ENCODE data around the gene TMEM158. TPM values are rescaled to one million over a fixed set of nuclear protein-coding genes. Genes with fewer than 3 reads are reported as not detected.

Gene TMEM158
- total RNA-seq, 1 experiment from 2014 or later = 1.4 TPM

GRCh38 chr3:45261333-45262110 lies 35.4 kb upstream of the TMEM158 start:
- Mint-ChIP-seq H3K27ac (ENCODE audit: low read depth, unreplicated experiment) (no peak overlapping the region), H3K27me3 (ENCODE audit: insufficient read depth, unreplicated experiment) (peaks cover 28% of the 10 kb centered on the region), H3K4me3 (ENCODE audit: unreplicated experiment) (no peak overlapping the region), H3K9me3 (ENCODE audit: unreplicated experiment) (no peaks in the 10 kb centered on the region), H3K4me1 (ENCODE audit: insufficient read depth, unreplicated experiment) (no peaks in the 10 kb centered on the region), H3K36me3 (ENCODE audit: insufficient read depth, unreplicated experiment) (no peaks in the 10 kb centered on the region)
- intact Hi-C loops (cut with micrococcal nuclease) = no loop called here
- no peak for DNase-seq (ENCODE audit: unreplicated experiment)
- ChIA-PET CTCF (no interaction called here), POLR2A (interaction anchor here (0.6 kb wide), 1 partner anchor 250 kb away, joined by 3 read pairs; no protein-coding TSS in a partner anchor)
- TF ChIP-seq, protein P1, sequence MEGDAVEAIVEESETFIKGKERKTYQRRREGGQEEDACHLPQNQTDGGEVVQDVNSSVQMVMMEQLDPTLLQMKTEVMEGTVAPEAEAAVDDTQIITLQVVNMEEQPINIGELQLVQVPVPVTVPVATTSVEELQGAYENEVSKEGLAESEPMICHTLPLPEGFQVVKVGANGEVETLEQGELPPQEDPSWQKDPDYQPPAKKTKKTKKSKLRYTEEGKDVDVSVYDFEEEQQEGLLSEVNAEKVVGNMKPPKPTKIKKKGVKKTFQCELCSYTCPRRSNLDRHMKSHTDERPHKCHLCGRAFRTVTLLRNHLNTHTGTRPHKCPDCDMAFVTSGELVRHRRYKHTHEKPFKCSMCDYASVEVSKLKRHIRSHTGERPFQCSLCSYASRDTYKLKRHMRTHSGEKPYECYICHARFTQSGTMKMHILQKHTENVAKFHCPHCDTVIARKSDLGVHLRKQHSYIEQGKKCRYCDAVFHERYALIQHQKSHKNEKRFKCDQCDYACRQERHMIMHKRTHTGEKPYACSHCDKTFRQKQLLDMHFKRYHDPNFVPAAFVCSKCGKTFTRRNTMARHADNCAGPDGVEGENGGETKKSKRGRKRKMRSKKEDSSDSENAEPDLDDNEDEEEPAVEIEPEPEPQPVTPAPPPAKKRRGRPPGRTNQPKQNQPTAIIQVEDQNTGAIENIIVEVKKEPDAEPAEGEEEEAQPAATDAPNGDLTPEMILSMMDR (IDR thresholded peaks at IDR 0.05; ENCODE audit: unreplicated experiment) = no peak
- no TSS peak for BruUV-seq (replicated peaks)

DNA sequence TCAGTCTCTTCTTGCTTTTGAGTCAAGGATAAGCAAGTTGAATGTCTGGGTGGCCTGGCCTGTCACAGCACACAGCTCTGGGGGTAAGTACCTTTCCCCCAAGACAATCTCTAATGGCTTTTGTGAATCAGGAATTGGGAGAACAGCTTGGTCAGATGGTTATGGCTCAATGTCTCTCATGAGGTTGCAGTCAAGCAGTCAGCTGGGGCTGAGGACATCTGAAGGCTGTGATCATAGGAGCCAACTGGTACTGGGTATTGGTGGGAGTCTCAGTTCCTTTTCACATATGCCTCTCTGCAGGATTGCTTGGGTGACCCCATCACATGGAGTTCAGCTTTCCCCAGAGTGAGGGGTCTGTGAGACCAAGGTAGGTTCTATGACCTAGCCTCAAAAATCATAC lies 33.0 kb upstream of the TMEM158 start:
- TF ChIP-seq, protein P1 (IDR thresholded peaks at IDR 0.05; ENCODE audit: unreplicated experiment) = no peak
- intact Hi-C loops (cut with micrococcal nuclease) = no loop called here
- Mint-ChIP-seq H3K27me3 (ENCODE audit: insufficient read depth, unreplicated experiment) (peaks cover 28% of the 10 kb centered on the region), H3K9me3 (ENCODE audit: unreplicated experiment) (no peaks in the 10 kb centered on the region), H3K36me3 (ENCODE audit: insufficient read depth, unreplicated experiment) (no peaks in the 10 kb centered on the region), H3K4me1 (ENCODE audit: insufficient read depth, unreplicated experiment) (no peaks in the 10 kb centered on the region), H3K4me3 (ENCODE audit: unreplicated experiment) (no peak overlapping the region), H3K27ac (ENCODE audit: low read depth, unreplicated experiment) (no peak overlapping the region)
- ChIA-PET POLR2A (interaction anchor here (0.6 kb wide), 1 partner anchor 1283 kb away, joined by 3 read pairs; no protein-coding TSS in a partner anchor), CTCF (no interaction called here)
- no peak for DNase-seq (ENCODE audit: unreplicated experiment)
- BruUV-seq (replicated peaks) = no TSS peak

GRCh38 chr3:45258317-45258716 lies 32.2 kb upstream of the TMEM158 start:
- ChIA-PET CTCF (no interaction called here), POLR2A (no interaction called here)
- Mint-ChIP-seq H3K36me3 (ENCODE audit: insufficient read depth, unreplicated experiment) (no peaks in the 10 kb centered on the region), H3K4me3 (ENCODE audit: unreplicated experiment) (no peak overlapping the region), H3K27ac (ENCODE audit: low read depth, unreplicated experiment) (no peak overlapping the region), H3K4me1 (ENCODE audit: insufficient read depth, unreplicated experiment) (no peaks in the 10 kb centered on the region), H3K27me3 (ENCODE audit: insufficient read depth, unreplicated experiment) (peaks cover 28% of the 10 kb centered on the region), H3K9me3 (ENCODE audit: unreplicated experiment) (no peaks in the 10 kb centered on the region)
- intact Hi-C loops (cut with micrococcal nuclease) = no loop called here
- no peak for DNase-seq (ENCODE audit: unreplicated experiment)
- TF ChIP-seq, protein P1 (IDR thresholded peaks at IDR 0.05; ENCODE audit: unreplicated experiment) = no peak
- BruUV-seq (replicated peaks) = no TSS peak

DNA sequence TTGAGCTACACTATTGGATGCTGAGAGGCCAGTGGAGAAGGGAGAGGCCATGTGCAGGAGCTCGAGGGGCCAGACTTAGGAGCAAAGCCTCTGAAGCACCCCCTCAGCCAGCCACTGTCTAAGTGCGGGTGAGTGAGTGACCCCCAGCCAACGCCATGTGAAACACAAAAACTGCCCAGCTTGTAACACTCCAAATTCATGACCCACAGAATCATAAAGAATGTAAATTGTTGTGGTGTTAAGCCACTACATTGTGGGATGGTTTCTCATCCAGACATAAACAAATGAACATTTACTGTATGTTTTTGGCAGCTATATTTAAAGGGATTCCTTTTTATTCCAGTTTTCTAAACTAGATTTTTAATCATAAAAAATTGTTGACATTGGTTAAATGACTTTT lies 27.2 kb upstream of the TMEM158 start:
- Mint-ChIP-seq H3K9me3 (ENCODE audit: unreplicated experiment) (no peaks in the 10 kb centered on the region), H3K4me3 (ENCODE audit: unreplicated experiment) (no peak overlapping the region), H3K27me3 (ENCODE audit: insufficient read depth, unreplicated experiment) (peaks cover 2% of the 10 kb centered on the region), H3K36me3 (ENCODE audit: insufficient read depth, unreplicated experiment) (no peaks in the 10 kb centered on the region), H3K27ac (ENCODE audit: low read depth, unreplicated experiment) (no peak overlapping the region), H3K4me1 (ENCODE audit: insufficient read depth, unreplicated experiment) (no peaks in the 10 kb centered on the region)
- BruUV-seq (replicated peaks) = no TSS peak
- intact Hi-C loops (cut with micrococcal nuclease) = no loop called here
- ChIA-PET CTCF (no interaction called here), POLR2A (interaction anchor here (0.6 kb wide), 1 partner anchor 101 kb away, joined by 3 read pairs; no protein-coding TSS in a partner anchor)
- no peak for DNase-seq (ENCODE audit: unreplicated experiment)
- TF ChIP-seq, protein P1 (IDR thresholded peaks at IDR 0.05; ENCODE audit: unreplicated experiment) = no peak

All from MCF 10A (cell line).